HG03469 (cell line): ENCODE results near the gene ZNF296.

ENCODE experiments used
- ATAC-seq: cut with Tn5 transposase; IDR thresholded peaks from one replicate; pipeline ENCODE4 v1.9.1; 2021; ENCODE audit warnings: mild to moderate bottlenecking, moderate library complexity, moderate number of reproducible peaks; ENCODE audit not compliant: unreplicated experiment

The ZNF296 gene

DNA sequence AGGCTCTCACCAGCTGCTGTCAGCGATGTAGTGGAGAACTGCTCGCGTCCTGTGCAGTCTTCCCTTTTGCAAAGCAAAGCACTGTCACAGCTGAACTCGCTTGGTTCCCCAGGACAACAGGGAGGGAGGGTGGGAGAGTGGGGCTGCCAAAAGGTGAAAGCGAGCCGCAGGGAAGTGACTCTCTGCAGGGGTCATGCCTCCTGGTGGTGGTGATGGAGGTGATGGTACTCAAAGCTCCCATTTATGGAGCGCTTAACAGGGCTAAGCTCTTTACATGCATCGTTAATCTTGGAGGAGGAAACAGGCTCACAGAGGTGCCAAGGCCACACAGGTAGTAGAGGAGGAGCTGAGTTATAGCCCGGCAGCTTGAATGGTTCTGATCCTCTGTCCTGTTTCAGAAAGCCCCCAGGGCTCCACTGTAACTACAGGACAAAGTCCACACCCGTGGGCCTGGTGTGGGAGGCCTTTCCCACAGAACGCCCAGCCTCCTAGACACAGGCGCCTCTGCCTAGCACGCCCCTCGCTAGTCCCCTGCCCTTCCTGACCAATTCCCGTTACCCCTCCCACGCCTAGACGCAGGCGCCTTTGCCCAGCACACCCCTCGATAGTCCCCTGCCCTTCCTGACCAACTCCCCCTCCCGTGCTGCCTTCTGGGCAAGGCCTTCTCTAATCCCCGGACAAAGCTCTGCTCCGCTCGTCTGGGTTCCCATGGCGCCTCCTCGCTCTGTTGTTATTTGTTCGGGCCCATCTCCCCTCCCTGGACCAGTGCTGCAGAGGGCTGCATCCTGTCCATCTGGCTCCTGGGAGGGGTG is 27.4 kb upstream of the ZNF296 start:
- no peak for ATAC-seq

DNA sequence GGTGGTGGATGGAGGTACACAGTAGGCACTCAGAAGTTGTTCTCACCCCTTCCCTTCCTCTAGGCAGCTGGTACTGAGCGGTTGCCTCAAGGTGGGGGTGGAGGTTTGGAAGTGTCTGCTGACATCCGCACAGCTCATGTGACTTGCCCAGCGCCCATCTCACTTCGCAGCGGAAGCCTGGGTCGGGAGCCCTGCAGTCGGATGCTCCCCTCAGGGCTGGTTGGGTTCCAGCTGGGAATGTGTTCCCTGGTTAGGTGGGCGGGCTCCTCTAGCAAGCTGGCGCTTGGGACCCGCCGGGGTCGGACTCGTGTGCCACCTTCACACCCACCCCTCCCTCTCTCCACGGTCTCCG is 26.9 kb upstream of the ZNF296 start:
- ATAC-seq: no peak

DNA sequence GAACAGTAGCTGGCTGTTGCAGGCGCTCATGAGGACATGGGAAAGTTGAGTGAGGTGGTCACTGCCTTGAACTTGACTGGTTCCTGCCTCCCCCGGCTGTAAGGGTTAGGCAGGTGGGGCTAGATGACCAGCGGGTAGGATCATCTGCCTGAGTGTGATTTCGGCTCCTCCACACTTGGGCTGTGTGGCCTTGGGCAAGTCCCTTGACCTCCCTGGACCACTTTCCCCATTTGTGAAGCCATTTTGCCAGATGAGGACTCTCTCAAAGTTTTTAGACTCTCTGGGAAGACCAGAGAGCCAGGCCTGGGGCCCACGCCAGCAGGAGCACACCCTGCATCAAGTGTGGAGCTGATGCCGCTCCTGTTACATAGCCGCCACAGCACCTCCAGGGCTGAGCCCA is 26.2 kb upstream of the ZNF296 start:
- no peak for ATAC-seq

DNA sequence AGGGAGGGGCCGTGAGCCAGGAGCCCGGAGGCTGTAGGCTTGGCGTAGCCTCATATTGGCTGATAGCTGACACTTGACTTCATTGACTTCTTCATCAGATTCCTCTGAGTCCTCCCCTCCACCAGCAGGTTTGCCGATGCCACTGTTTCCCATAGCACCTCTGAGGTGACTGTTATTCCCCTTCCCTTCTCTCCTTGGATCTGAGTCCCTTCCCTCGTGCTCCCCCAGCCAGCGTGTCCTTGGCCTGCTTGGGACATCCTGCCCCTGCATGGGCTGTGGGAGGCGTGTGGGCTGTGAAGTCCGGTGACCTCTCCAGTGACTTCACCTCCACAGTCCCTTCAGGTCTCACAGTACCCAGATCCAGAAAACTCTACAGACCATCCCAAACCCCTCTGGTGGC is 25.5 kb upstream of the ZNF296 start:
- ATAC-seq: no peak

DNA sequence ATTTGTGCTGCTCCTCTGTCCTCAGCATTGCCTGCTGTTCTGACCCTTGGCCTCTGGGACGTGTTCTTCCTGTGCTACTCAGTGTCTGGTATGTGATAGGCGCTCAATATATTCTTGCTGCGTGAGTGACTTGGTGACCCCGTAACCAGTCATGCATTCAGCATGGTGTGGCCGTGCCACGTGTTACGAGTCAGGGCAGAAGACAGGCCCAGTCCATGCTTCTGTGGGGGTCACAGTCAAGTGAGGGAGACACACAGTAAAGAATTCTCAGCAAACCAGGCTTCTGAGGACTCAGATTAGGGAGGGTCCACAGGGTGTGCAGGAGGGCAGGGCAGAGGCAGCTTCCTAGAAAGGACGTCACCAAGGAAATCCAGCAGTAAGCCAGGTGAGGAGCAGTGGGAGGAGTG is 24.6 kb upstream of the ZNF296 start:
- no peak for ATAC-seq

DNA sequence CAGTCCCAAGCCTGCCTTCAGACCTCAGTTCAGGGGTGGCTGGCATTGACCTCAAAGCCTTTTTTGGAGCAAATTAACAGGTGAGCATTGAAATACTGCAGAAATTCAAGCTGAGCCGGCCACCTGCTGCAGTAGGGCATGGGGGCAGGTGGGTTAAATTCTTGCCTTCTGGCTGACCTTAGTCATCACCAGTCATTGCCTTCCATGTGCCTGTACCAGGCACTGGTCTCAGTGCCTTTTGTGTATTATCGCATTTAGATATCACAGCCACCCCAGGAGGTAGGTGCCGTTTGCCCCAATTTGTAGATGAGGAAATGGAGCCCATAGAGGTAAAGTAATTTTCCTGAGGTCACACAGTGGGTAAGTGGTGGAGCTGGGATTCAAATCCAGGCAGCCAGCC is 23.9 kb upstream of the ZNF296 start:
- no peak for ATAC-seq

DNA sequence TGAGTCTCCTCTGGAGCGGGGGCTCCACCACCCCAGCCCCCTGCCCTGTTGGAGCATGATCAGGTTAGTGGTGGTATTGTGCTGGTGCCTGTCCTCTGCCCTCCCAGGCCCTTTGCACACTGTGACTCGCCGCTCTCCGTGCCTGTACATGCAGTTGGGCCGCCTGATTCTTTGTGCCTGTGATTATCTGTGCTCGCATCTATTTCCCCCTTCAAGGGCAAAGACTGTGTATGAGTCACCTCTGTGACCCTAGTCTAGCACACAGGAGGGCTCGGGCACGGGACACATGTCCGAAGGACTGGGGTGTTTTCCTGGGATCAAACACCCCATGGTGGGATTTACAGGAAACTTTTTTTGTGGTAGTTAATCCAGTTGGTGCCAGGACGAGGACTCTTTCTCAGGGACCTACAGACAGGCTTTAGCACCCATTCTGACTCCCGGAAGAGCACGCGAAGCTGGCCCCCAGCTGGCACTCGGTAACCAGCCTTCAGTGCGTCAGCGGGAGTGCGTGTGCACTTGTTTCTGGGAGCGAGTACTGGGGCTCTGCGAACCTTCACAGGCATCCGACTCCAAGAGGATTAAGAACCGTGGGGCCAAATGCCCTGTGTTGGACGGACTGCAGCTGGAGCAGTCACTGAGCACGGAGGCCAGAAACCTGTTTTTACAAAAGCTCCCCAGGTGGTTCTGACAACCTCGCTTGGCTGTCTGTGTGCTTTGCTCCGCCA is 23.4 kb upstream of the ZNF296 start:
- no peak for ATAC-seq

DNA sequence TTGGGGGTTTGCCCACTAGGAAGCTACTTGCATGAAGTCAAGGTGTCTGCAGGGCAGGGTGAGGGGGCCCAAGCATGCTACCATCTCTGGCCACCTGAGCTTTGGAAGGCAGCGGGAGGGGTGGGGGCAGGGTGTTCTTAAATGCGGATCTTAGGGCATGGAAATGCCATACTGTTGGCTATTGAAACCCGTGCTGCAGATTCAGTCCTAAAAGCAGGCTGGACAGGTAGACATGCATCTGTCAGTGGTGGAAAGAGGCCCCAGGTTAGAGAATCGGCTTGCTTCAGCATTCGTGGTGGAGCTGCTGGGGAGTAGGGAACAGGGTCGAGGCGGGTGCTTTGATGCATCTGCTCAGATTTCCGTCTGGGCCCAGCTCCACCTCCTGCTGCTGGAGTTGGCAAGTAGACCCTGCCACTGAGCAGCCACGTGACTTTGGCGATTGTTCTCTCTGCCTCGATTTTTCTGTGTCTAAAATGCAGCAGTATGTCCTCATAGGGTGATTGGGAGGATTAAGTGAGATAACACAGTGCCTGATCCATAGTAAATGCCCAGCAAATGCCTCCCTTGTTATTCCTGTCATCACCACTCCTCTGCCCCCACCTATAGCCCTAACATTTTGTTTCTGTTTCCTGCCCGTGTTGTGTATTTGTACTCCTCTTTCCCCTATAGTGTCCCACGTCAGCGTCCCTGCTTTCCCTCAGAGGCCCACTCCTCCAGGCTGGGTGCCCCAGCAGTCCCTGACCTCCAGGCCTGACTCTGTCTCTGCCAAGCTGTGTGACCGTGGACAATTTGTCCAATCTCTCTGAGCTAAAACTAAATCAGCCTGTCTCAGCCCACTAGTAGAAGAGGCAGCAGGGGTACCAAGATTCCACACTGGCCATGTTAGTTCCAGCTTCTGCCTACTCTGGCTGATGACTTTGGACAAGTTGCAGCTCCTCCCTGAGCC is 22.5 kb upstream of the ZNF296 start:
- ATAC-seq: no peak

DNA sequence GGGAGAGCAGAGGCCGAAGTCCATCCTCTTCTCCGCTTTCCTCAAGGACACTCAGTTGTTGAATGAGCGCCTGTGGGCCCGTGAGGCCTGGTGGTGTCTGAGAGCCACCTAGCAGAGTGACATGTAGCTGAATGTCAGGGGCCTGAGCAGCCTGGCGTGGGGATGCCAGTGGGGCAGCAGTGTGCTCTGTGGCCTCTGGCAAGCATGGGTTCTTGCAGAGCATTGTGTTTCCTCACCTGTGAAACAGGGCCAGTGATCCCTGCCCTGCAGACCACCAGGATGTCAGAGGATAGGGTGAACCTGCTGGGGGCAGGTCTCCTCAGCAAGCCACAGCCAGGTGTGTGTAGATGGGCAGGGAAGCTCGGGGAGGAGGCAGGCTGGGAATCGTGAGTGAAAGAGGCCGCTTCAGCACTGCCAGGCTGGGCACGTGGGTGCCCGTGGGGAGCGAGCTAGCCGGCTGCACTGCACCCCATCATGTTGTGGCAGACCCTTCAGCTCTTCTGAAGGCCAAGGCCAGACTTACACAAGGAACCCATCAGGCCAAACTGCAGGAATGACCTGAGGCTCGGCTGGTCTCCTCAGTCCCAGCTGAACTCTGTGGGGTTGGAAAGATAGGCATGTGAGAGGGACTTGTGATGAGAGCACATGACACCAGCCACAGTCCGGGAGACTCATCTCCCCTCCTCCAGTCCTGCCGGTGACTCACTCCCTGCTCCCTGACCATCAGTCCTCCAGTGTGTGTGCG is 21.7 kb upstream of the ZNF296 start:
- no peak for ATAC-seq

DNA sequence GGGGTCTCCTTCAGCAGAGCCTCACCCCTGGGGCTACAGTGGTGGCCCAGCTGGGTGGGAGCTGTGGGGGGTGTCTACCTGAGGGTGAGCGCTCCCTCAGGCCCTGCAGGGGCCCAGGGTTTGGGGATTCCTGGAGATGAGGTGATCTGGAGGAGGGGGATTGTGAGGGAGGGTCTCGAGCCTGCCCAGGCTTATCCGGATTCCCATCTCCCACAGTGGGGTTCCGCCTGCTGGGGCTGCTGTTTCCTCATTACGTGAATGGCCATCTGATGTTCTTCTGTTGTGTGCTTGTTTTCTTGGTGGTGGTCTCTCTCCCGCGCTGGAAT is 21.1 kb upstream of the ZNF296 start:
- no peak for ATAC-seq

DNA sequence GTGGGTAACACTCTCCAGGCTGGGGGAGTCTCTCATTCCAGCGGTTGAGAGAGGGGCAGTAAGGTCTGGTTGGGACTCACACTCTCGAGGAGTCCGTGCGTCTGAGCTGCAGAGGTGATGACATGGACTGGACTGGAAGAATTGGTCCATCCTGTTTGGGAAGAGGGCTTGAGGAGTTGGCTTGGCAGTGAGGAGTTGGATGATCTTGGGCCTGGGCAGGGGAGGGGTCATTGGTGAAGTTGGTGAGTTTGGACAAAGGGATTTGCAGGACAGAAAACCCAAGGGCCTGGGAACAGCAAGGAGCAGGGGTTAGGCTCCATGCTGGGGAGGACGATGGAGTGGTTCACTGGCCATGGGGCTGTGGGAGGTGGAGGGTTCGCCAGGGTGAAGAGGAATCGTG is 20.4 kb upstream of the ZNF296 start:
- ATAC-seq: no peak

DNA sequence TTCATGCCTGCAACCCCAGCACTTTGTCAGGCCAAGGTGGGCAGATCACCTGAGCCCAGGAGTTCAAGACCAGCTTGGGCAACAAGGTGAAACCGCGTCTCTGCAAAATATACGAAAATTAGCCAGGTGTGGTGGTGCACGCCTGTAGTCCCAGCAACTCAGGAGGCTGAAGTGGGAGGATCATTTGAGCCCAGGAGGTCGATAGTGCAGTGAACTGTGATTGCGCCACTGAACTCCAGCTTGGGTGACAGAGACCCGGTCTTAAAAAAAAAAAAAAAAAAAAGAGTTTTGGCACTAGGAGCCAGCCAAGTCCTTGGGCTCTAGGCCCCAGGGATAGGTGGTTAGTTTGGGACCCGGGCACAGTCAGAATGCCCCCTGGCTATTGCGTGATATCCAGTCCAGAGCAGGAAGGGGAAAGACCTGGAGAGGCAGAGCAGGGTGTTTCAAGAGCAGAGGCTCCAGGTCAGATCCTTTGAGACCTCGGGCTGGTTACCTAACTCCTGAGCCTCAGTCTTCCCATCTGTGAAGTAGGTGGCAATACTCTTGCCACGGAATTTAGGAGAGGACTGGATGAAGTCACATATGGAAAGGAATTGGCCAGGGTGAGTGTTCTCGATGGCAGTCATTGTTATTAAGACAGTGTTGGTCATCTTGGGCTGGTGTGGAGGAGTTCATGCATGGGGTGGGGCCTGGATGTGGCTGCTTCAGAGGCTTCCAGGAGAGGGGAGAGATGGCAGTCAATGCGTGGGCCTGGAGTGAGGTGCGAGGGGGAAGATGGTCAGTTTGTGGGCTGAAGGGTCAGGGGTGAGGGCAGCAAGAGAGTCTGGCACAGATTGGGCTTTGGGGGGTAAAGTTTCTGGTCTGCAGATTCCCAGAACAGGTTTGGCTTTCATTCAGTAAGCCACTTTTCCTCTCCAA is 19.5 kb upstream of the ZNF296 start:
- ATAC-seq: no peak

DNA sequence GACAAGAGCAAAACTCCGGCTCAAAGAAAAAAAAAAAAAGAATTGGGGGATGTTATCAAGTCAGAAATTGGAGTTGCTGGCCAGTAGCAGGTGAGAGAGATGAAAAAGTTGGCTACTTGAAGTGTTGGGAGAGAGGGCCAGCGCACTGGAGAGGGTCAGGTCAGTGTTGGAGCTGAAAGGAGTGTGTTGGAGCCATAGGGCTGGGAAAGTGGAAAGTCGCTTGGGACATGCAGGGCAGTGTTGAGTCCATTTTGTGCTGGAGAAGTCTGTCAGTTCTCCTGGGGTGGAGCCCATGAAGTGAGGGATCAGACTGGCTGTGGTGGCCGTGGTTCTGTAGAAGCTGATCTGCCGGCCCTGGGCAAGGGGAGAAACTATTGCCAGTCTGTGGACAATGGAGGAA is 18.4 kb upstream of the ZNF296 start:
- no peak for ATAC-seq

DNA sequence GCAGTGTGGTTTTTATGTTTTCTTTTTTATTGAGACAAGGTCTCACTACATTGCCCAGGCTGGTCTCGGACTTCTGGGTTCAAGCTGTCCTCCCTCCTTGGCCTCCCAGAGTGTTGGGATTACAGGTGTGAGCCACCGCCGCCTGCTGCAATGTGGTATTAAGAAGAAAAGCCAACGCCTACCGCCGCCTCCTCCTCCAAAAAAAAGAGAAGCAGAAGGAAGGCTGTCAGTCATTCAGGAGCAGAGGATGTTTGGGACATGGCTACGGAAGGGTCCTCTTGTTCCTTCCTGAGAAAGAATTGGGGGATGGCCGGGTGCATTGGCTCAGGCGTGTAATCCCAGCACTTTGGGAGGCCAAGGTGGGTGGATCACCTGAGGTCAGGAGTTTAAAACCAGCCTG is 17.9 kb upstream of the ZNF296 start:
- ATAC-seq: no peak

DNA sequence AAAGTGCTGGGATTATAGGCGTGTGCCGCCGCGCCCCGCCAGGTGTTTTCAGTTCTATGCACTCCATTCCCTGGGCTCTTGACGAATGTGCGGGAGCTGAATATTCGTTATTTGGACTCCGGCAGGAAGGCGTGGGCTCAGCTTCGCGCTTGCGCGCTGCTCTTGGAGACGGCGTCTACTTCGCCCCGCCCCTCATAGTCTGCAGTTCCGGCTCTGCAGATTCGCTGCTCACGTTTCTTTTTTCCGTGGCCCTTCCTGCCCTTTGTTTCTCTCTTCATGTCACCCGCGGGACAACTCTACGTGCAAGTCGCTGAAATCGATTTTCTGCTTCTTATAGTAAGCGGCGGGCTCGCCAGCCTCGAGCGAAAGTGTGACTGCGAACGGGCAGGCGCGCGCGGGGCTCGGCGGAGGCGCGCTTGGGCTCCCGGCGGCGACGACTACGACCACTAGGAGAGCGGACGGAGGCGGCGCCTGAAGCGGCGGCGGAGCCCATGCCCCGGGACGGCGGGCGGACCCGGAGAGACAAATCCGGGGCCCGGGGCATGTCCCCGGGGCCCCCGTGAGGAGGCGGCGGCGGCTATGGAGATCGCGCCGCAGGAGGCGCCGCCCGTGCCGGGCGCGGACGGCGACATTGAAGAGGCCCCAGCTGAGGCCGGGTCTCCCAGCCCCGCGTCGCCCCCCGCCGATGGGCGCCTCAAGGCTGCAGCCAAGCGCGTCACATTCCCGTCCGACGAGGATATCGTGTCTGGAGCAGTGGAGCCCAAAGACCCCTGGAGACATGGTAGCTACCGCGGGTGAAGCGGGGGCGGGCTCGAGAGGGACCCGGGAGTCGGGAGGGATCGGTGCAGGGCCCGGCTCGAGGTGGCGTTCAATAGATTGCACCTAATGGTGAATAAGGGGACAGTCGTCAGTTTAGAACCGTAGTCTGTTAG is 16.7 kb upstream of the ZNF296 start, which contains the start of gene PPP1R37:
Gene PPP1R37 (plus strand): TSS at position 433 of the 932 bp plus-strand sequence. CDS start 147 bp downstream, at position 580.
- peak; percentile 45 for ATAC-seq

DNA sequence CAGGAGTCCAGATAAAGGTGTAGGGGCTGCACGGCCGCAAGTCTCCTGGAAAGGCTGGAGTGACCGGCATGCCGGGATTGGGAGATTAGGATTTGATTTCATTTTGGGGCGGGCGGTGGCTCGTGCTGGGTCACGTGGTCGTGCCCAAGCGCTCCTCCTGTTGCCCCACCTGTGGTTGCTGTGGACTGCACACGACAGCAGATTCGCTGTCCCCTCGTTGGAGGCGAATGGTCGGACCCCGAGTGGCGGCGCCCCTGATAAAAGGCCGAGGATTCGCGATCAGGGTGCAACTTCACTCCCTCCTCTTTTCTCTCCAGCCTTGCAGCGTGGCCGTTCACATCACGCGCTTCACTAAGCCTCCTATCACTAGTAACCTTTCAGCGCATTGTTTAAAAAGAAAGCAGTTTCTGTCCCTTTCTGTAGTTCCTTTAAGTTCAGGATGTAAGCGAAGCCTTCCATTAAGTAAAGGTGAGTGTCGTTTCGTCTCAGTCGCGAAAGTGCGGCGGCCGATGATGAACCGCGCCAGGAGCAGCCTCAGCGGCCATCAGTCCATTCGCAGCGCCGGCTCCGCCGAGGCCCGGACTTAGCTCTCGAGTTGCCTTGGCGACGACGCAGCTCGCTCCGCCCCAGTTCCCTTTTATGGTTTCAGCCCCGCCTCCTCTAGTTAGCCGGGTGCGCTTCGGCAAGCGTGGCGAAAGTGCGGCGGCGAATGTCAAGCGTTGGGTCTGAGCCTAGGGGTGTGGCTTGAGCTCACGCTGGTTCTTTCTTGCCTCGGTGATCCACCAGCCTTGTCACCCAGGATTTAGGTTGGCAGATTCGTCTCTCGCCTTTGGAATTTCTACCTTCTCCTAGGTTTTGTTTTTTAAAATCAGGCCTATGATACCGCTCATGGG is 15.0 kb upstream of the ZNF296 start:
- ATAC-seq: peak; percentile 47

DNA sequence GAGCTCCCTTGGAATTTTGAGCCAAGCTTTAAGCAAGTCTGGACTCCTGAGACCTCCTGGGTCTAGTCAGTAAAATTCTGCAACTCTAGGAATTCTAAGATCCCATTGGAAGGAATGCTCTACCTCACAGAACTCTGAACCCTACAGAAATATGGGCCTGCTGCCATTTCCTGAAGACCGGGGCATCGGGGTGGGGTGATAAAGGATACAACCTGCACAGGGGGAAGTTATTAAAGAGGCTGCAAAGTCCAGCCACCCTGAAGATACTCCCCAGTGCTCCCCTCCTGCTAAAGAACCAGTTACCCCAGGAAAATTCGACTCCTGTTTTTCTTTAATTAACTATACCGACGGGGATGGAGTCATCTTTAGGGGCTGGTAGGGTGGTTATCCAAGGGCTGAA is 14.3 kb upstream of the ZNF296 start:
- no peak for ATAC-seq

DNA sequence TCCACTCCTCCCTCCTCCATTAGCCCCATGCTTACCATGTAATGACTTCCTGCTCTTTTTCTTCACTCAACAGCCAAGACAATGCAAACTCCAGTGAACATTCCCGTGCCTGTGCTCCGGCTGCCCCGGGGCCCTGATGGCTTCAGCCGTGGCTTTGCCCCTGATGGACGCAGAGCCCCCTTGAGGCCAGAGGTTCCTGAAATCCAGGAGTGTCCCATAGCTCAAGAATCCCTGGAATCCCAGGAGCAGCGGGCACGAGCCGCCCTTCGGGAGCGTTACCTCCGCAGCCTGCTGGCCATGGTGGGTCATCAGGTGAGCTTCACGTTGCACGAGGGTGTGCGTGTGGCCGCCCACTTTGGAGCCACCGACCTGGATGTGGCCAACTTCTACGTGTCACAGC is 13.8 kb upstream of the ZNF296 start:
- ATAC-seq: no peak
